GM15510 (cell line): Measurements from ENCODE around the gene UIMC1.
A peak's percentile ranks its signal among the peaks of the same experiment; 100 is the strongest.

Experiments used
- POLR2A ChIP-seq: IDR thresholded peaks from 3 replicates; pipeline ENCODE4 v1.6.1; 2011; ENCODE audit warnings: borderline replicate concordance; ENCODE audit not compliant: insufficient read length; ENCODE audit errors: extremely low read depth

The UIMC1 gene

GRCh38 chr5:177022386-177023302, 16.1 kb upstream of the UIMC1 start, which contains the start of gene ZNF346:
Gene ZNF346 (plus strand): TSS chr5:177022696. CDS start chr5:177022739, 43 bp downstream.
- TF ChIP-seq POLR2A = peak; percentile 88

- no peak for TF ChIP-seq POLR2A
Measured at GRCh38 chr5:177020033-177020432, 13.5 kb upstream of the UIMC1 start.

GRCh38 chr5:177018341-177018740, 11.8 kb upstream of the UIMC1 start:
- no peak for TF ChIP-seq POLR2A

- no peak for TF ChIP-seq POLR2A
Measured at GRCh38 chr5:177015156-177015555, 8.6 kb upstream of the UIMC1 start.

- TF ChIP-seq POLR2A = no peak
Measured at GRCh38 chr5:177010153-177010552, 3.6 kb upstream of the UIMC1 start.

- TF ChIP-seq POLR2A = no peak
Measured at GRCh38 chr5:177008716-177009115, 2.1 kb upstream of the UIMC1 start.

GRCh38 chr5:177005619-177006264, 837 bp downstream of the UIMC1 start:
- no peak for TF ChIP-seq POLR2A

- TF ChIP-seq POLR2A = no peak
Measured at GRCh38 chr5:177004961-177005360, 1.6 kb downstream of the UIMC1 start.

GRCh38 chr5:177003649-177004048, 2.9 kb downstream of the UIMC1 start:
- no peak for TF ChIP-seq POLR2A

GRCh38 chr5:176998828-176999227, 7.8 kb downstream of the UIMC1 start:
- no peak for TF ChIP-seq POLR2A

- TF ChIP-seq POLR2A = no peak
Measured at GRCh38 chr5:176996780-176997179, 9.8 kb downstream of the UIMC1 start.

- TF ChIP-seq POLR2A = no peak
Measured at GRCh38 chr5:176995896-176996767, 10.4 kb downstream of the UIMC1 start.

GRCh38 chr5:176995122-176995490, 11.5 kb downstream of the UIMC1 start:
- TF ChIP-seq POLR2A = no peak

- no peak for TF ChIP-seq POLR2A
Measured at GRCh38 chr5:176994460-176995121, 12.0 kb downstream of the UIMC1 start.
